Mesendoderm (in vitro differentiated cells): ENCODE data around the gene MFSD12.

ENCODE experiments used
- DNase-seq: peaks from one replicate; pipeline ENCODE4 v3.0.0; 2013
- H2AK5ac ChIP-seq: 2 replicates; pipeline ENCODE4 v1.6.1; 2013; ENCODE audit warnings: low read length, inconsistent platforms
- H2BK120ac ChIP-seq: 2 replicates; pipeline ENCODE4 v1.6.1; 2013; ENCODE audit warnings: low read depth, mild to moderate bottlenecking, low read length, moderate library complexity, mixed read lengths
- H2BK15ac ChIP-seq: replicated peaks from 2 replicates; pipeline ENCODE4 v1.6.1; 2013; ENCODE audit warnings: low read depth, mild to moderate bottlenecking, moderate library complexity
- H2BK5ac ChIP-seq: 2 replicates; pipeline ENCODE4 v1.6.1; 2013; ENCODE audit warnings: low read length, inconsistent platforms
- H3K18ac ChIP-seq: 2 replicates; pipeline ENCODE4 v1.6.1; 2013; ENCODE audit warnings: mild to moderate bottlenecking, low read length, mixed read lengths
- H3K23ac ChIP-seq: one replicate; pipeline ENCODE4 v1.6.1; 2013; ENCODE audit warnings: low read length
- H3K27ac ChIP-seq: 2 replicates; pipeline ENCODE4 v1.5.1; 2013; ENCODE audit warnings: low read depth, mild to moderate bottlenecking, inconsistent platforms, low read length, moderate library complexity
- H3K27me3 ChIP-seq: 2 replicates; pipeline ENCODE4 v1.6.1; 2013; ENCODE audit warnings: low read length, control low read depth, mild to moderate bottlenecking, inconsistent platforms; ENCODE audit not compliant: insufficient read depth, poor library complexity
- H3K36me3 ChIP-seq: 2 replicates; pipeline ENCODE4 v1.6.1; 2013; ENCODE audit warnings: low read length, inconsistent platforms; ENCODE audit not compliant: control insufficient read depth, insufficient read depth
- H3K4ac ChIP-seq: one replicate; pipeline ENCODE4 v1.6.1; 2013; ENCODE audit warnings: low read depth, mild to moderate bottlenecking, low read length, moderate library complexity
- H3K4me1 ChIP-seq: 2 replicates; pipeline ENCODE4 v1.6.1; 2013; ENCODE audit warnings: low read depth, low read length, inconsistent platforms; ENCODE audit not compliant: control insufficient read depth
- H3K4me2 ChIP-seq: 2 replicates; pipeline ENCODE4 v1.6.1; 2013; ENCODE audit warnings: low read length
- H3K4me3 ChIP-seq: 2 replicates; pipeline ENCODE4 v1.5.1; 2013; ENCODE audit warnings: mild to moderate bottlenecking, low read length
- H3K56ac ChIP-seq: one replicate; pipeline ENCODE4 v1.6.1; 2013; ENCODE audit warnings: low read length
- H3K79me1 ChIP-seq: 2 replicates; pipeline ENCODE4 v1.6.1; 2013; ENCODE audit warnings: low read length, inconsistent platforms
- H3K79me2 ChIP-seq: 2 replicates; pipeline ENCODE4 v1.6.1; 2013; ENCODE audit warnings: mild to moderate bottlenecking, low read length; ENCODE audit not compliant: control insufficient read depth, insufficient read depth
- H3K9ac ChIP-seq: 2 replicates; pipeline ENCODE4 v1.6.1; 2013; ENCODE audit warnings: low read length, inconsistent platforms
- H4K5ac ChIP-seq: one replicate; pipeline ENCODE4 v1.6.1; 2013; ENCODE audit warnings: low read length
- H4K8ac ChIP-seq: one replicate; pipeline ENCODE4 v1.6.1; 2013; ENCODE audit warnings: low read depth, mild to moderate bottlenecking, control low read depth, low read length, moderate library complexity
- WGBS: extraction: QIAGEN DNeasy Blood & Tissue Kit; methylation state at CpG from one replicate; pipeline ENCODE4 v1.1.7; 2013; ENCODE audit warnings: low lambda C conversion rate, missing lambda C conversion rate; ENCODE audit not compliant: insufficient coverage; ENCODE audit errors: extremely low coverage; 5-methylcytosine and 5-hydroxymethylcytosine counted together

The MFSD12 gene

GRCh38 chr19:3595521-3596061 lies 38.2 kb upstream of the MFSD12 start:
- Histone ChIP-seq H3K4me2 (no peak overlapping the region), H4K5ac (no peak overlapping the region), H2BK15ac (no peak overlapping the region), H3K56ac (no peak overlapping the region), H3K36me3 (no peaks in the 10 kb centered on the region), H3K27me3 (no peaks in the 10 kb centered on the region), H3K27ac (no peak overlapping the region), H3K4ac (no peak overlapping the region), H3K9ac (no peak overlapping the region), H4K8ac (no peak overlapping the region), H3K79me1 (no peaks in the 10 kb centered on the region), H2BK5ac (no peak overlapping the region), H2AK5ac (no peak overlapping the region), H3K23ac (no peak overlapping the region), H3K18ac (no peak overlapping the region), H3K79me2 (no peaks in the 10 kb centered on the region), H3K4me3 (no peak overlapping the region), H2BK120ac (no peak overlapping the region), H3K4me1 (no peaks in the 10 kb centered on the region)
- no CpG with 5 or more reads among the region's 34 CpGs for WGBS
- DNase-seq, result no peak

- Histone ChIP-seq H2AK5ac (no peak overlapping the region), H2BK15ac (no peak overlapping the region), H3K79me2 (no peaks in the 10 kb centered on the region), H2BK120ac (no peak overlapping the region), H3K27ac (no peak overlapping the region), H3K18ac (no peak overlapping the region), H3K79me1 (no peaks in the 10 kb centered on the region), H4K8ac (no peak overlapping the region), H3K23ac (no peak overlapping the region), H3K56ac (no peak overlapping the region), H3K4me2 (no peak overlapping the region), H3K27me3 (no peaks in the 10 kb centered on the region), H3K4ac (no peak overlapping the region), H4K5ac (no peak overlapping the region), H3K36me3 (no peaks in the 10 kb centered on the region), H3K4me1 (no peaks in the 10 kb centered on the region), H3K4me3 (no peak overlapping the region), H3K9ac (no peak overlapping the region), H2BK5ac (no peak overlapping the region)
- WGBS, result no CpG with 5 or more reads among the region's 11 CpGs
- DNase-seq, result peak; percentile 60
Observed at GRCh38 chr19:3593156-3593555, 35.8 kb upstream of the MFSD12 start.

- no peak overlapping the region for H3K18ac ChIP-seq
- no peaks in the 10 kb centered on the region for H3K27me3 ChIP-seq
- H4K8ac ChIP-seq, result no peak overlapping the region
- no CpG with 5 or more reads among the region's 9 CpGs for whole genome bisulfite sequencing
- no peak overlapping the region for H3K9ac ChIP-seq
- H4K5ac ChIP-seq, result no peak overlapping the region
- H3K79me2 ChIP-seq, result no peaks in the 10 kb centered on the region
- H2BK5ac ChIP-seq, result no peak overlapping the region
- no peaks in the 10 kb centered on the region for H3K79me1 ChIP-seq
- H3K27ac ChIP-seq, result no peak overlapping the region
- no peak for DNase-seq
- no peak overlapping the region for H2AK5ac ChIP-seq
- no peaks in the 10 kb centered on the region for H3K4me1 ChIP-seq
- no peaks in the 10 kb centered on the region for H3K36me3 ChIP-seq
- H3K23ac ChIP-seq, result no peak overlapping the region
- H3K4ac ChIP-seq, result no peak overlapping the region
- no peak overlapping the region for H3K4me3 ChIP-seq
- no peak overlapping the region for H3K56ac ChIP-seq
- no peak overlapping the region for H3K4me2 ChIP-seq
- H2BK120ac ChIP-seq, result no peak overlapping the region
- H2BK15ac ChIP-seq, result no peak overlapping the region
Observed at GRCh38 chr19:3591876-3592613, 34.7 kb upstream of the MFSD12 start.

GRCh38 chr19:3590991-3591659 lies 33.7 kb upstream of the MFSD12 start:
- no peak overlapping the region for H2BK15ac ChIP-seq
- no peak for DNase-seq
- no peak overlapping the region for H3K18ac ChIP-seq
- H3K4me2 ChIP-seq, result no peak overlapping the region
- H3K79me1 ChIP-seq, result no peaks in the 10 kb centered on the region
- no peak overlapping the region for H4K8ac ChIP-seq
- no peaks in the 10 kb centered on the region for H3K79me2 ChIP-seq
- H3K4ac ChIP-seq, result no peak overlapping the region
- H3K4me1 ChIP-seq, result no peaks in the 10 kb centered on the region
- no peak overlapping the region for H2BK5ac ChIP-seq
- no peak overlapping the region for H2BK120ac ChIP-seq
- H3K23ac ChIP-seq, result no peak overlapping the region
- no peak overlapping the region for H3K27ac ChIP-seq
- no peak overlapping the region for H3K9ac ChIP-seq
- no peak overlapping the region for H2AK5ac ChIP-seq
- no peak overlapping the region for H3K4me3 ChIP-seq
- WGBS, result no CpG with 5 or more reads among the region's 8 CpGs
- no peaks in the 10 kb centered on the region for H3K36me3 ChIP-seq
- H4K5ac ChIP-seq, result no peak overlapping the region
- H3K27me3 ChIP-seq, result no peaks in the 10 kb centered on the region
- H3K56ac ChIP-seq, result no peak overlapping the region

GRCh38 chr19:3589949-3590348 lies 32.6 kb upstream of the MFSD12 start:
- Histone ChIP-seq H3K36me3 (no peaks in the 10 kb centered on the region), H2BK15ac (no peak overlapping the region), H4K8ac (no peak overlapping the region), H2BK120ac (no peak overlapping the region), H3K56ac (no peak overlapping the region), H3K4me1 (no peaks in the 10 kb centered on the region), H3K9ac (no peak overlapping the region), H3K4me3 (no peak overlapping the region), H4K5ac (no peak overlapping the region), H3K27ac (no peak overlapping the region), H3K4me2 (no peak overlapping the region), H2BK5ac (no peak overlapping the region), H3K79me1 (no peaks in the 10 kb centered on the region), H3K27me3 (peaks cover 5% of the 10 kb centered on the region), H2AK5ac (no peak overlapping the region), H3K23ac (no peak overlapping the region), H3K79me2 (no peaks in the 10 kb centered on the region), H3K4ac (no peak overlapping the region), H3K18ac (no peak overlapping the region)
- WGBS, result no CpG with 5 or more reads among the region's 22 CpGs
- no peak for DNase-seq
